ENCODE measurements around the gene SCN10A. TPM values are rescaled to one million over a fixed set of nuclear protein-coding genes. Genes with fewer than 3 reads are reported as not detected.

The SCN10A gene
- total and polyA plus RNA-seq, 2 experiments from 2014 or later: not detected

- Histone ChIP-seq H3K4me1 (ENCODE audit: low read depth) (no peaks in the 10 kb centered on the region), H3K4me3 (no peak overlapping the region), H3K27ac (no peak overlapping the region), H3K9me3 (ENCODE audit: low read depth) (no peaks in the 10 kb centered on the region), H3K27me3 (peaks cover 2% of the 10 kb centered on the region), H3K36me3 (no peaks in the 10 kb centered on the region)
- no peak for TF ChIP-seq CTCF (IDR thresholded peaks at IDR 0.05; ENCODE audit: low read depth, low read length)
- DNase-seq (ENCODE audit: low read depth in 1 of 2, low spot score in 1 of 2): no peak
Observed at GRCh38 chr3:38828681-38829080, 12.7 kb upstream of the SCN10A start.

GRCh38 chr3:38827791-38828190 is 11.8 kb upstream of the SCN10A start:
- Histone ChIP-seq H3K36me3 (no peaks in the 10 kb centered on the region), H3K4me1 (ENCODE audit: low read depth) (no peaks in the 10 kb centered on the region), H3K27me3 (peaks cover 2% of the 10 kb centered on the region), H3K9me3 (ENCODE audit: low read depth) (no peaks in the 10 kb centered on the region), H3K4me3 (no peak overlapping the region), H3K27ac (no peak overlapping the region)
- no peak for TF ChIP-seq CTCF (IDR thresholded peaks at IDR 0.05; ENCODE audit: low read depth, low read length)
- no peak for DNase-seq (ENCODE audit: low read depth in 1 of 2, low spot score in 1 of 2)

GRCh38 chr3:38826001-38826400 is 10.0 kb upstream of the SCN10A start:
- no peak for TF ChIP-seq CTCF (IDR thresholded peaks at IDR 0.05; ENCODE audit: low read depth, low read length)
- DNase-seq (ENCODE audit: low read depth in 1 of 2, low spot score in 1 of 2): no peak
- H3K36me3 ChIP-seq: no peaks in the 10 kb centered on the region

GRCh38 chr3:38824349-38824748 is 8.3 kb upstream of the SCN10A start:
- H3K4me3 ChIP-seq: no peak overlapping the region
- no peaks in the 10 kb centered on the region for H3K36me3 ChIP-seq
- H3K27ac ChIP-seq: no peak overlapping the region
- DNase-seq (ENCODE audit: low read depth in 1 of 2, low spot score in 1 of 2): no peak
- H3K9me3 ChIP-seq (ENCODE audit: low read depth): no peaks in the 10 kb centered on the region
- H3K27me3 ChIP-seq: no peaks in the 10 kb centered on the region
- no peak for TF ChIP-seq CTCF (IDR thresholded peaks at IDR 0.05; ENCODE audit: low read depth, low read length)
- no peaks in the 10 kb centered on the region for H3K4me1 ChIP-seq (ENCODE audit: low read depth)

More at GRCh38 chr3:38826001-38826400, 10.0 kb upstream of the SCN10A start:
- Histone ChIP-seq H3K27ac (no peak overlapping the region), H3K27me3 (no peaks in the 10 kb centered on the region), H3K9me3 (ENCODE audit: low read depth) (no peaks in the 10 kb centered on the region), H3K4me3 (no peak overlapping the region), H3K4me1 (ENCODE audit: low read depth) (no peaks in the 10 kb centered on the region)

- Histone ChIP-seq H3K36me3 (no peaks in the 10 kb centered on the region), H3K27ac (no peak overlapping the region), H3K27me3 (no peaks in the 10 kb centered on the region), H3K4me3 (no peak overlapping the region), H3K9me3 (ENCODE audit: low read depth) (no peaks in the 10 kb centered on the region), H3K4me1 (ENCODE audit: low read depth) (no peaks in the 10 kb centered on the region)
- no peak for TF ChIP-seq CTCF (IDR thresholded peaks at IDR 0.05; ENCODE audit: low read depth, low read length)
- DNase-seq (ENCODE audit: low read depth in 1 of 2, low spot score in 1 of 2): no peak
Observed at GRCh38 chr3:38823722-38824121, 7.7 kb upstream of the SCN10A start.

GRCh38 chr3:38823186-38823585 is 7.2 kb upstream of the SCN10A start:
- Histone ChIP-seq H3K36me3 (no peaks in the 10 kb centered on the region), H3K4me3 (no peak overlapping the region), H3K27ac (no peak overlapping the region), H3K4me1 (ENCODE audit: low read depth) (no peaks in the 10 kb centered on the region), H3K9me3 (ENCODE audit: low read depth) (no peaks in the 10 kb centered on the region), H3K27me3 (no peaks in the 10 kb centered on the region)
- DNase-seq (ENCODE audit: low read depth in 1 of 2, low spot score in 1 of 2): no peak
- no peak for TF ChIP-seq CTCF (IDR thresholded peaks at IDR 0.05; ENCODE audit: low read depth, low read length)
